GM12872 (cell line): ENCODE measurements around the gene PRDM5.

Source experiments
- CTCF ChIP-seq: IDR thresholded peaks from 3 replicates; pipeline ENCODE4 v1.5.1; 2011; ENCODE audit warnings: low read depth, mild to moderate bottlenecking, low read length, moderate library complexity; ENCODE audit not compliant: insufficient read depth

PRDM5 gene

GRCh38 chr4:120688791-120689190 lies 233.7 kb downstream of the PRDM5 start:
- no peak for TF ChIP-seq CTCF

- TF ChIP-seq CTCF = no peak
These were observed 236.7 kb downstream of the PRDM5 start for GRCh38 chr4:120685756-120686278.

- no peak for TF ChIP-seq CTCF
These were observed 238.5 kb downstream of the PRDM5 start for GRCh38 chr4:120683897-120684540.

GRCh38 chr4:120682981-120683380 lies 239.5 kb downstream of the PRDM5 start:
- TF ChIP-seq CTCF = no peak

- no peak for TF ChIP-seq CTCF
These were observed 241.8 kb downstream of the PRDM5 start for GRCh38 chr4:120680647-120681228.

GRCh38 chr4:120673696-120674095 lies 248.8 kb downstream of the PRDM5 start:
- TF ChIP-seq CTCF = no peak

GRCh38 chr4:120672558-120673147 lies 249.9 kb downstream of the PRDM5 start:
- no peak for TF ChIP-seq CTCF
